ENCODE measurements around the gene HAL. TPM values are rescaled to one million over a fixed set of nuclear protein-coding genes. Genes with fewer than 3 reads are reported as not detected.
A peak's percentile ranks its signal among the peaks of the same experiment; 100 is the strongest.

Gene HAL
- total RNA-seq, 1 experiment from 2014 or later = 1.5 TPM

DNA sequence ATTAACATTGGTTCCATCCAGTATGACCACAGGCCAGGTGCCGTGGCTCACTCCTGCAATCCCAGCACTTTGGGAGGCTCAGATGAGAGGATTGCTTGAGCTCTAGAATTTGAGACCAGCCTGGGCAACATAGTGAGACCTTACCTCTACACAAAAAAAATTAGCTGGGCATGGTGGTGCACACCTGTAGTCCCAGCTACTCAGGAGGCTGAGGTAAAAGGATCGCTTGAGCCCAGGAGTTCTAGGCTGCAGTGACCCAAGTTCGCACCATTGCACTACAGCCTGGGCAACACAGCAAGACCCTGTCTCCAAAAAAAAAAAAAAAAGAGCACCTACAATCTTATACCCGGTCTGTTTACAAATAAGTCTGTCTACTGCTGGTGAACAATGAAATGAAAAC is 29.4 kb upstream of the HAL start:
- ATAC-seq = no peak
- DNase-seq = no peak
- POLR2A ChIA-PET (ENCODE audit: unreplicated experiment) = no interaction called here
- H3F3A ChIP-seq (ENCODE audit: low read length, unreplicated experiment) = no peaks in the 10 kb centered on the region
- H4K20me1 ChIP-seq (ENCODE audit: low read length) = no peaks in the 10 kb centered on the region
- H2AFZ ChIP-seq (ENCODE audit: low read length) = no peak overlapping the region
- H3K79me2 ChIP-seq (ENCODE audit: low read length) = no peaks in the 10 kb centered on the region
- H3K4me2 ChIP-seq (ENCODE audit: low read length) = no peak overlapping the region
- no peaks in the 10 kb centered on the region for H3K27me3 ChIP-seq (ENCODE audit: low read length)
- intact Hi-C loops (cut with micrococcal nuclease) = no loop called here
- CTCF ChIA-PET = no interaction called here
- no peak overlapping the region for H3K9ac ChIP-seq (ENCODE audit: low read length)
- TF ChIP-seq EZH2 (IDR thresholded peaks at IDR 0.05; ENCODE audit: low read length, unreplicated experiment) (no peak), EZH2phosphoT487 (IDR thresholded peaks at IDR 0.05; ENCODE audit: borderline replicate concordance, low read length) (no peak)
- TF ChIP-seq, protein P1, sequence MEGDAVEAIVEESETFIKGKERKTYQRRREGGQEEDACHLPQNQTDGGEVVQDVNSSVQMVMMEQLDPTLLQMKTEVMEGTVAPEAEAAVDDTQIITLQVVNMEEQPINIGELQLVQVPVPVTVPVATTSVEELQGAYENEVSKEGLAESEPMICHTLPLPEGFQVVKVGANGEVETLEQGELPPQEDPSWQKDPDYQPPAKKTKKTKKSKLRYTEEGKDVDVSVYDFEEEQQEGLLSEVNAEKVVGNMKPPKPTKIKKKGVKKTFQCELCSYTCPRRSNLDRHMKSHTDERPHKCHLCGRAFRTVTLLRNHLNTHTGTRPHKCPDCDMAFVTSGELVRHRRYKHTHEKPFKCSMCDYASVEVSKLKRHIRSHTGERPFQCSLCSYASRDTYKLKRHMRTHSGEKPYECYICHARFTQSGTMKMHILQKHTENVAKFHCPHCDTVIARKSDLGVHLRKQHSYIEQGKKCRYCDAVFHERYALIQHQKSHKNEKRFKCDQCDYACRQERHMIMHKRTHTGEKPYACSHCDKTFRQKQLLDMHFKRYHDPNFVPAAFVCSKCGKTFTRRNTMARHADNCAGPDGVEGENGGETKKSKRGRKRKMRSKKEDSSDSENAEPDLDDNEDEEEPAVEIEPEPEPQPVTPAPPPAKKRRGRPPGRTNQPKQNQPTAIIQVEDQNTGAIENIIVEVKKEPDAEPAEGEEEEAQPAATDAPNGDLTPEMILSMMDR (conservative IDR thresholded peaks at IDR 0.05; ENCODE audit: low read depth, low read length) = no peak
- H3K27ac ChIP-seq (ENCODE audit: low read length) = no peak overlapping the region
- H3K9me3 ChIP-seq (ENCODE audit: low read length) = no peaks in the 10 kb centered on the region
- H3K4me3 ChIP-seq (ENCODE audit: low read length) = no peak overlapping the region
- no peaks in the 10 kb centered on the region for H3K4me1 ChIP-seq (ENCODE audit: insufficient read depth, low read length)
- BruUV-seq (replicated peaks) = no TSS peak
- H3K9me2 ChIP-seq (replicated peaks; ENCODE audit: low read length) = no peaks in the 10 kb centered on the region
- peaks cover 36% of the 10 kb centered on the region; the same call in 1 of the 2 replicates for H3K36me3 ChIP-seq (ENCODE audit: low read depth, low read length)

DNA sequence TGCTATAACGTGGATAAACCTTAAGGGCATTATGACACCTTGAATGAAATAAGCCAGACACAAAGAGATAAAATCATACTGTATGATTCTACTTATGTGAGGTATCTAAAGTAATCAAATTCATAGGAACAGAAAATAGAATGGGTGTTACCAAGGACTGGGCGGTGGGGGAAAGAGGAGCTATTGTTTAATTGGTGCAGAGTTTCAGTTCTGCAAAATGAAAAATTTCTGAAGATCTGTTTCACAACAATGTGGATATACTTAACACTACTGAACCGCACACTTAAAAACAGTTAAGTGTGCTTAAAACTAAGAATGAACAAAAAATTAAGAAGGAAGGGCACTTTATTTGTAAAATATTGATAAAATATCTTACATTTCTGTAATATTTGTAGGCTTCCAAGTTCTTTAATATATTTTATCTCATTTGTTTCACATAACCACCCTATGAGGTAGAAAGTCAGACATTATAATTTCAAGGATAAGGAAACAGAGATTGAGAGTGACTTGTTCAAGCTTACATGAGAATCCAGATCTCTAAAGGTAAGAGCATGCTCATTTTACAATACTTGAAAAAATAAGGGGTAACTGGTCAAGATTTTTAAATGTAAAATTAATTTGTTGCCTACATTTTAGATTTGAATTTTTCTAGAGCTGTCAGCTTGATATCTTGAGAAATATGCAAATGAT is 24.3 kb upstream of the HAL start:
- TF ChIP-seq, protein P1 (conservative IDR thresholded peaks at IDR 0.05; ENCODE audit: low read depth, low read length) = no peak
- TF ChIP-seq EZH2 (IDR thresholded peaks at IDR 0.05; ENCODE audit: low read length, unreplicated experiment) = no peak
- TF ChIP-seq EZH2phosphoT487 (IDR thresholded peaks at IDR 0.05; ENCODE audit: borderline replicate concordance, low read length) = no peak
- no TSS peak for BruUV-seq (replicated peaks)
- ChIA-PET CTCF (interaction anchor here (0.7 kb wide), 1 partner anchor 334 kb away, joined by 3 read pairs; no protein-coding TSS in a partner anchor), POLR2A (ENCODE audit: unreplicated experiment) (no interaction called here)
- H3K36me3 ChIP-seq (ENCODE audit: low read depth, low read length) = peaks cover 39% of the 10 kb centered on the region
- DNase-seq (no peak), ATAC-seq (no peak)
- no peak overlapping the region for H3K4me2 ChIP-seq (ENCODE audit: low read length)
- H3K9me3 ChIP-seq (ENCODE audit: low read length) = no peaks in the 10 kb centered on the region
- no peaks in the 10 kb centered on the region for H3K27me3 ChIP-seq (ENCODE audit: low read length)
- intact Hi-C loops (cut with micrococcal nuclease) = no loop called here
- no peaks in the 10 kb centered on the region for H3K4me1 ChIP-seq (ENCODE audit: insufficient read depth, low read length)
- no peaks in the 10 kb centered on the region for H3K79me2 ChIP-seq (ENCODE audit: low read length)
- H3K4me3 ChIP-seq (ENCODE audit: low read length) = no peak overlapping the region
- no peak overlapping the region for H2AFZ ChIP-seq (ENCODE audit: low read length)
- no peaks in the 10 kb centered on the region for H4K20me1 ChIP-seq (ENCODE audit: low read length)
- no peaks in the 10 kb centered on the region for H3F3A ChIP-seq (ENCODE audit: low read length, unreplicated experiment)
- H3K9me2 ChIP-seq (replicated peaks; ENCODE audit: low read length) = no peaks in the 10 kb centered on the region
- H3K9ac ChIP-seq (ENCODE audit: low read length) = no peak overlapping the region
- H3K27ac ChIP-seq (ENCODE audit: low read length) = no peak overlapping the region

DNA sequence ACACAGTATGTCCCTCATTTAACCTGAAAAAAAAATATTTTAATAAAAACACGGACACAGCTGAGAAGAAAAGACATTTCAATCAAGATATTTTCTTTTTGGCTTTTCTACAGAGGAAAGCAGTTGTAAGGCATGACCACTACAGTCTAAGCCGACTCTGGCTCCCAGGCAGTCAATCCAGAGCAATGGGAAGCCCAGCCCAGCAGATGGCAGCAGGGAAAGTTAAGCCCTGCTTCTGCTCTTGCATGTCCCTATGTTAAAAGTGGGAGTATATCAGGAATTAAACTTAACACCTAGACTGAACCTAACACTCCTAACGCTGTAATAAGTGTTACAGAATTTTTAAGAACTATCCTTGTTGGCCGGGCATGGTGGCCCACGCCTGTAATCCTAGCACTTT is 19.5 kb upstream of the HAL start:
- intact Hi-C loops (cut with micrococcal nuclease) = loop anchor here (1.0 to 2.0 kb wide), 3 partner anchors 43 to 117 kb away; no protein-coding TSS in a partner anchor
- no peaks in the 10 kb centered on the region for H3K9me3 ChIP-seq (ENCODE audit: low read length)
- no peaks in the 10 kb centered on the region for H4K20me1 ChIP-seq (ENCODE audit: low read length)
- H3K9ac ChIP-seq (ENCODE audit: low read length) = no peak overlapping the region
- no peaks in the 10 kb centered on the region for H3K27me3 ChIP-seq (ENCODE audit: low read length)
- H3K36me3 ChIP-seq (ENCODE audit: low read depth, low read length) = peaks cover 37% of the 10 kb centered on the region
- DNase-seq (peak; percentile 50), ATAC-seq (peak; percentile 89)
- ChIA-PET CTCF (interaction anchor here (0.7 kb wide), 1 partner anchor 38 kb away, joined by 3 read pairs; no protein-coding TSS in a partner anchor), POLR2A (ENCODE audit: unreplicated experiment) (no interaction called here)
- H2AFZ ChIP-seq (ENCODE audit: low read length) = no peak overlapping the region
- no peak for TF ChIP-seq EZH2 (IDR thresholded peaks at IDR 0.05; ENCODE audit: low read length, unreplicated experiment)
- TF ChIP-seq EZH2phosphoT487 (IDR thresholded peaks at IDR 0.05; ENCODE audit: borderline replicate concordance, low read length) = no peak
- TF ChIP-seq, protein P1 (conservative IDR thresholded peaks at IDR 0.05; ENCODE audit: low read depth, low read length) = peak; percentile 60
- no peaks in the 10 kb centered on the region for H3K9me2 ChIP-seq (replicated peaks; ENCODE audit: low read length)
- H3K4me2 ChIP-seq (ENCODE audit: low read length) = no peak overlapping the region
- no peak overlapping the region for H3K27ac ChIP-seq (ENCODE audit: low read length)
- no peaks in the 10 kb centered on the region for H3F3A ChIP-seq (ENCODE audit: low read length, unreplicated experiment)
- H3K79me2 ChIP-seq (ENCODE audit: low read length) = no peaks in the 10 kb centered on the region
- H3K4me1 ChIP-seq (ENCODE audit: insufficient read depth, low read length) = no peaks in the 10 kb centered on the region
- no peak overlapping the region for H3K4me3 ChIP-seq (ENCODE audit: low read length)
- no TSS peak for BruUV-seq (replicated peaks)

All from PC-3 (cell line).